HG03060 (cell line): ENCODE measurements around the gene CRYBG1.
A peak's percentile ranks its signal among the peaks of the same experiment; 100 is the strongest.
"Not testable (repeated sequence)": the region's sequence is repeated elsewhere in the genome, so short reads cannot be mapped to it uniquely, and the experiment has no call there.

Experiments
- ATAC-seq: cut with Tn5 transposase; IDR thresholded peaks from one replicate; pipeline ENCODE4 v1.9.1; 2021; ENCODE audit warnings: low read depth, moderate number of reproducible peaks; ENCODE audit not compliant: unreplicated experiment

The CRYBG1 gene

DNA sequence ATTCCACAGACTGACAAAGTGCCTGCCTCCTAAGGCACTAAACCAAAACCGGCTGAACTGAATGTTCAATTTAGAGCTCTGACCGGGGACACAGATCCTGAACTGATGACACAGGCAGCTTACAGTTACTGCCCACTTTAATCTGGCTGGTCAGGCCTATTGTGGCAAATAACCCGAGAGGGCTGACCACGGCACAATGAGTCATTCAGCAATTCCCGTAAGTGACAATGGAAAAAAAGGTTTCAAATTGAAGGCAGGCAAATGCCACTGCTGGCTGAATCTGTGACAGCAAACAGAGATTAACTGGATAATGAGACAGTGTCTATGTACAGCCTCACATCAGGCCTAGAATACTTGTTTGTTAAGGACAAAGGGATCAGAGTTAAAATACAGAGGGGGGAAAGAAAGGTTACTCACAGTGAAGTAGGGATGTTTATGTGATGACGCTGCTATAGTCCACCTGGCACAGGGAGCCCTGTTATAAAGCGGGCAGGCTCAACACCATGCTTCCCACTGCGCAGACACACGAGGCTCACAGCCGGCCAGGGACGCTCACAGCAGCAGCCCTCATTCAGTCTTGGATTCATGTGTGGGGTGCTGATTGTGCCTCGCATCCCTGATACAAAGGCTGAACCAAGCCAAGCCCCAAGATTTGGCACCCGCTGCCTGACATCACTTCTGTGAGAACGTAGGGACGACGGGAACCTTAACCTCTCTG is 214.4 kb downstream of the CRYBG1 start:
- ATAC-seq = no peak

DNA sequence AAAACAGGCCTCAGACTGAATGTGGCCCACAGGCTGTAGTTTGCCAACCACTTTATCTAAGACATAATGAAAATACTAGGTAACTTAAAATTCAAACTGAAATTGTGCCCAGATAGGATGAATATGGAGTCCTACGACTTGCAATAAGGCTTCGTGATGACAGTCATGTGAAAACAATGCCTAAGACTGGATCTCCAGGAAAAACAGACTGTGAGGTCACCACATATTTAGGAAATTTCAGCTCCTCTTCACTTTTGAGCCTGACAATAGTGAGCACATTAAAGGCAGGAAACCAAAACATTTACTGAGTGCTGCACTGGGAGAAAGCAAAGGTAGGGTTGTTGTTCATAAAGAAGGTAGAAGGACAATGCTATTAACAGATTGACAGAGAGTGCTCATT is 218.8 kb downstream of the CRYBG1 start:
- ATAC-seq = no peak

DNA sequence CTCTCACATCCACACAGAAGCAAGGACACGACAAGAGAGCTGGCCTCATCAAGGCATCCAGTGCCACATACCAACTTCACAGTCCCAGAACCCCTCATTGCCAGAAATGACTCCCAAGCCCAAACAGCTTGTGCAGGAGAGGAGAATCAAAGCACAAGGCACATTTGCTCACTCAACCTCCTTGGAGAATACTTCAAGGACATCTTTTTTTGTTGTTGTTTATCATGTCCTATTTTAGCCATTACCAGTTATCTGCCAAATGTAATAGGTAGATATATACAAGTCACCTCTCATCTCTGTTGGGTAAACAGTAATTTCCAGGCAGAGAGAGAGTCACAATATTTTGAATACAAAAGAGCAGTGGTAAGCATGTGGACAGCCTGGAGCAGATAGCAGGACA is 221.0 kb downstream of the CRYBG1 start:
- no peak for ATAC-seq

DNA sequence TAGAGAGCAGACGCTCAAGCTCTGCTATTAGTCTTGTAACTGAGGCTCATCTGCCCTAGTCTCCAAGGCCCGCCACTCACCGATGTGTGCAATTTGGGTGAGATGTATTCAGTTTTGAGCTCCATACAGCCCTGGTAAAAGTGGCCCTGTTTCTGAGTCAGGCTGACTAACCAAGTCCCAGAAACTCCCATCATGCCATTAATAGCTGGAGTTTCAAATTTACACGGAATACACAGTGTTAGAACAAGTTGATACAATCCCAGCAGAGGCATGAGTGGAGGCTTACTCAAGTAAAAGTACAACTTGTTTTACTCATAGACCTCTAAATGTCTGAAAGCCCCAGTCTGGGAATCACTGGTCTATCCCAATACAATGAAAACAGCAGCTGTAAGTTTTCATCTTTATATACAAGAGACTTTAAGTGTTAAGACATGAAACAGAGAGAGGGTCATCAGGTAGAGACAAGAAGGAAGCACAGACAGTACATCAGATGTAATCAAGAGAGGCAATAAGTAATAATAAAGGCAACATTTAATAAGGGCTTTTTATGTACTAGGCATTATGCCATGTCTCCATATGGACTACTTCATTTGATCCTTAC is 226.4 kb downstream of the CRYBG1 start:
- ATAC-seq = no peak

DNA sequence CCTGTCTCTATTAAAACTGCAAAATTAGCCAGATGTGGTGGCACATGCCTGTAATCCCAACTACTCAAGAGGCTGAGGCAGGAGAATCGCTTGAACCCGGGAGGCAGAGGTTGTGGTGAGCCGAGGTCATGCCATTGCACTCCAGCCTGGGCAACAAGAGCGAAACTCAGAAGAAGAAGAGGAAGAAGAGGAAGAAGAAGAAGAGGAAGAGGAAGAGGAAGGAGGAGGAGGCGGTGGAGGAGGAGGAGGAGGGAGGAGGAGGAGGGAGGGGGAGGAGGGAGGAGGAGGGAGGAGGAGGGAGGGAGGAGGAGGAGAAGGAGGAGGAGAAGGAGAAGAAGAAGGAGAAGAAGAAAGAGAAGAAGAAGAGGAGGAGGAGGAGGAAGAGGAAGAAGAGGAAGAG is 228.4 kb downstream of the CRYBG1 start:
- ATAC-seq = not testable (repeated sequence)

DNA sequence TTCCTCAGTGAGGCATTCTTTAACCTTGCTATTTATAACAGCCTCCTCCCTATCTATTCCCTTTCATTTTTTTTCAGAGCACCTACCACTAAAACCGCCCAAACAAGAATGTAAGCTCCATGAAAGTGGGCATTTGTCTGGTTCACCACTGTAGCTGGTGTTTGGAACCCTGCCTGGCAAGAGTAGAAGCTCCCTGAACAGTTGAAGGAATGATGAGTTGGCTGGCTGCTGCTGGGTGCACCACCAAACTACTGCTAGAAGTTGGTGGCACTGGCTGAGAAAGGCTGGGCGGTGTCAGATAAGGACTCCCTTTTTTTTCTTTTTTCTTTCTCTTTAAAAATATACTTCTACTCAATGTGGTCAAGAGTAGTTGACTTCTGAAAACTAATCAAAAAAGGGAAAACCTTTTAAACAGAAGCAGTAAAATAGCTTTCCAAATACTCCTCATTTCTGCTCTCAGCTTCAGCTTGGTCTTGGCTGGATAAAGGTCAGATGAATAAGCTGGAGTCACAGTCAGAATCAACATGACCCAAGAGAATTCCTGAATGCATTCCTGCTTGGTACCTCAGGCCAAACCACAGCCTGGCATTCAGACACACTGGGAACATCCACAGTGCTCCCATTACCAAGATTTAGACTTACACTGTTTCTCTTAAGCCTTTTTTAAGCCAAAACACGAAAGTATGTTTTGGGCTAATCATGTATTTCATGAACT is 230.8 kb downstream of the CRYBG1 start:
- ATAC-seq = no peak

DNA sequence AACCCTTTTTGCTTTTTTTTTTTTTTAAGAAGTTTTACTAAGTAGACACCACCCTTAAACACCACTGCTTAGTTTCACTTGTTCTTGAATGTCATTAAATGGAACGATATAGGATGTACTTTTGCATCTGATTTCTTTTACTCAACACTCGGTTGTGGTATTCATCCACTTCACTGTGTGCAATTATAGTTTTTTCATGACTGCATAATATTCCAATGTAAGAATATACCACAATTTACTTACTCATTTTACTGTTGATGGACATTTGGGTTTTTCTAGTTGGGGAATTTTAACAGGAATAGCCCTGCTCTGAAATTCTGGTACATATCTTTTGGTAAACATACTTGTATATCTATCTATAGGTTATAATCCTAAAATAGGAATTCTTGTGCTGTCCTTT is 238.9 kb downstream of the CRYBG1 start:
- ATAC-seq = no peak

DNA sequence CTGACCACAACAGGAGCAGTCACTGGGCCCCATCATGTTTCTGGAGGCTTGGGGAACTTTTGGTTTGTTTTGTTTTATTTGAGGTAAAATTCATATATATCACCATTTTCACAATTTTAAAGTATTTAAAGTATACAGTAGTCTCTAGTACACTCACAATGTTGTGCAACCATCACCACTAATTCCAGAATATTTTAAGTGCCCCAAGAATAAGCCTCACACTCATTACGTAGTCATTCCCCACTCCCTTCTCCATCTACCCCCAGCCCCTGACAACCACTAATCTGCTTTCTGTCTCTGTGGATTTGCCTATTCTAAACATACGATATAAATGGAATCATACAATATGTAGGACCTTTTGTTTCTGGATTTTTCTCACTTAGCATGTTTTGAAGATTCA is 239.8 kb downstream of the CRYBG1 start:
- ATAC-seq = no peak

DNA sequence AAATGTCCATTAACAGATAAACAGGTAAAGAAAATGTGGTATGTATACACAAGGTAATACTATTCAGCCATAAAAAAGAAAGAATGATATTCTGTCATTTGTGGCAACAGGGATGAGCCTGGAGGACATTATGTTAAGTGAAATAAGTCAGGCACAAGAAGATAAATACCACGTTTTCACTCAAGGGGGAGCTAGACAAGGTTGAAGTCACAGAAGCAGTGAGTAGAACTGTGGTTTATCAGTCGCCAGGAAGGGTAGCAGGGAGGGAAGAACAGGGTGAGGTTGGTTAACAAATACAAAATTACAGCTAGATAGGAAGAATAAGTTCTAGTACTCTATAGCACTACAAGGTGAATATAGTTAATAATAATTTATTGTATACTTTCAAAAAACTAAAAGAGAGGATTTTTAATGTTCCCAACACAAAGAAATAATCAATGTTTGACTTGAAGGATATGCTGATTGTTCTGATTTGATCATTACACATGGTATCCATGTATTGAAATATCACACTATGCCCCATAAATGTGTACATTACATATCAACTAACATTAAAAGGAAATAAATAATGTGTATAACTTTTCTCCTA is 247.7 kb downstream of the CRYBG1 start:
- ATAC-seq = no peak

DNA sequence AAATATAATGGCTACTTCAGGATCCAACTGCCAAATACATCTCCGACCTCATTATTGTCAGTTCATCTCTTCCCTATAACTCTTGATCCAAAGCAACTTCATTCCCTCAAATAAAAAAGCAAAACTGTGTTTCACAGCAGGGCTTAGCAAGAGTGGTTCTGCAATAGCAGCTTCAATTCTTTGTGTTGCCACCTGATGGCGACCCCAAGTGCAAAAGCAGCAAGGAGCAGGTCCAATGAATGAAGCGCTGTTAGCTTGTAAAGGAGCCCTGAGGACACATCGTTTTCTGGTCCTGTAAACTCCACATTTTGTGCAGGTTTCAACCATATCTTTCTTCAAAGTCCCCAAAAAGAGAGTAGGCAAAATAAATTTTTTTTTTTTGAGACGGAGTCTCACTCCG is 249.2 kb downstream of the CRYBG1 start:
- ATAC-seq = no peak

DNA sequence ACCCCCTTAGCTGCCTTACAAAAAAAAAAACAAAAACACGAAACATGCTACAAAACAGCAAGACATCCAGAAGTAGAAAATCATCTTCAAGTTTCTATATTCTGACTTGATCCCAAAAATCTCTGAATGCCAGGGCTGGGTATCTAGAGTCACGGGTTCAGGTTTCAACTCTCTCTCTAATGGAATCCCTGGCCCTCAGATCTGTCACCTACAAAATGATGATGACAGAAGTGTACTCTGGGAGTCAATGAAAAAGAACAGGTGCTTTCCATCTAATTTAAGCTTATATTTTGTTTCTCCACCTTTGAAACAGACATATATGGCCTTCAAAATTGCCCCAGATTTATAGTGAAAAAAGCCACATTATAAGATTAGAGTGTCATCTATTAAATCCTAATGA is 250.5 kb downstream of the CRYBG1 start:
- ATAC-seq = no peak

DNA sequence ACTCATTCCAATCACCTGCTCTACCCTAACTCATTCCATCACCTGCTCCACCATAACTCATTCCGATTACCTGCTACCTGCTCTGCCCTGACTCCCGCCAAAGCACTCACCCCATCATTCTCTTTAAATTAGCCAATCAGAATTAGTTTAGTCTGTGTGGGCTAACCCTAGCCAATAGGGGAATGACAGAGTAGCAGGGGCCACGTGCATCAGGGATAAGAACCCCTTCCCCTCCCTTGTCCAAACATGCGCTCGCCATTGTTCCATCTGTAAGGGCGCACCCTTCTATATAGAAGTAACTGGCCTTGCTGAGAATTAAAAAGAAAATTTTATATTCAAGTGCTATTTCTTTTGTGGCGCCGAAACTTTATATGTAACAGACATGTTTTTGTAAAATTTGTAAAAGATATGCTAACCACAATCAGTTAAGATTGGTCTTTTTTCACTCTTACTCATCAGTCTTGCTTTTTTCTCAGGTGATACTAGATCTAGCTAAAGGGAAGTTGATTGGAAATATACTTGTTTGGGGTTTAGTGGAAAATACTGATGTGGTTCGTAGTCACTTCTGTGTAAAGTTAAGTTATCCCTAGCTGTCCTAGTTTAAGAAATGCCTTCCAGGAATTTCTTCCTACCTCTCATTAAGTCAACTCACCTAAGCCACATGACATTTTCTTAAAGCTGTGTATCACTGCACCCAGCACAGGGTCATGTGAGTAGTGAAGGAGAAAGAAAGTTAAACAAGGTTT is 252.3 kb downstream of the CRYBG1 start:
- no peak for ATAC-seq

DNA sequence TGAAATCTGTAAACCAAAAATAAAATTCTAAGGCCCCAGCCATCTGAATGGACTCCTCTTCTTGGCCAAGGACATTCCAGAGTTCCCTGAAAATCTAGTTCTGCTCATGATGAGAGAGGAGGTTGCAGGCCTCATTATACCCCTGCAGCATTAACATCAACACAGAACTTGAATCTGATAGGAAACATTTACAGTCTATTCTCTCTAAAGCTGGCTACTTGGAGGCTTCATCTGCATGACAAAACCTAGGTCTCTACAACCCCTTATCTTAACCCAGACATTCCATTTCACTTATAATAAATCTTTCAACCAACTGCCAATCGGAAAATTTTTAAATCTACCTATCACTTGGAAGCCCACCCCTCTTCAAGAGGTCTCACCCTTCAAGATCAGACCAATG is 253.1 kb downstream of the CRYBG1 start:
- ATAC-seq = no peak

DNA sequence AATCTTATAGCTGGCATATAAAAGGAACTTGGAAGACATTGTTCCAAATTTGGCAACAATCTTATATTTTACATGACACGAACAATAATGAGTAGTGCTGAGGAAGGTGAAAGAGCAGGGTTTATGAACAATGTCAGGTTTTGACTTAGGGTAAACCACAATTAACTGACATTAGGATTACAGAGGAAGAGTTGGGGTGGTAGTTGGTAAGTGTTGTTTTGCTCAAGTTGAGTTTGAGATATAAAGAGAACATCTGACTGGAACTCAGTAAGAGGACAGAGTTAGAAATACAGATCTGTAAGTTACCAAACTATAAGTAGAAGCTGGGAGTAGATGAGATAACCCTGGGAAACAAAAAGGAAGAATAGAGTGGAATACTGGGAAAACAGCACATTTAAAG is 253.6 kb downstream of the CRYBG1 start:
- ATAC-seq = no peak

DNA sequence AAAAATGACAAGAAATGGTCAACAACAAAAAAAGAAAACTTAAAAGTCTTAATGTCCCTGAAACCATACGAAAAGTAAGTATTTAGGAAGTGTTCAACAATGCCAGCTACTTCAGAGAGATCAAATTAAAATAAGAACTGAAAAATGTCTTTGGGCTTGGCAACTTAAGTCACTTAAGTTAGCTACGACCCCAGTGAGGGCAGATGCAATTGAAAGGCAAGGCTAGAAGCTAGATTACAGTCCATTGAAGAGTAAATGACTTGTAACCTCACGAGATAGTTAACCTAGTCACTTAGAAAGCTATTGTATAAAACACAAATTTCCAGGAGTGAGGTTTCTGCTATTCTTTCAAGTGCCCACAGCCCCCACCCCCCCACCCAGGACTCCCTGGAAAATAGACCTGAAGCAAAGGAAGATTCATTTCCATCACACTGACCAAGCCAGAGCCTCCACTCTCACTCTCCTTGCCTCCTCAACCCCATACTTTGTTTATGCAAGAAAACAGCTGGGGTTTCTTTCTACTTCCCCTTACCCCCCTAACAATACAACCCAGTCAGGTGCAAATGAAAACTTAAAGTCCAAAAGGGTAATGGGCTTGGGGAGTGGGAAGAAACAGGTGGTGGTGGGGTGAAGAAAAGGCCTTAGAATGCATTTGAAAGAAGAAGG is 254.2 kb downstream of the CRYBG1 start:
- no peak for ATAC-seq

DNA sequence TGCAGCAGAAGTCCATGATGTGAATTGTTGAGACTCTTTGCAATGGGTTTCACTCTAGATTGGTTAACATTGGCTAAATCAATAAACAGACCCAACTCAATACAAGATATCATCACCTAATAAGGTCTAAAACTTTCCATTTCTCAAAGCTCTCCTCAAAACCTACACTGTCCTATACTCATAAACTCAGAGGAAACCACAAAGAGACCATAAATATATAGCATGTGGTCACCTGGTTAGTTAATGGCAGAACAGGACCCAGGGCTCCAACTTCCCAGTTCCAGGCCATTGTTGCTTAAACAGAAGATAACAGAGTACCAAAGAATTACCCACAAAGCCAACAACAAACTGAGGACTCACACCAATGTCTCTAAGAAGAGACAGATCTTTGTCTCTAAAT is 256.8 kb downstream of the CRYBG1 start:
- ATAC-seq = peak; percentile 62

DNA sequence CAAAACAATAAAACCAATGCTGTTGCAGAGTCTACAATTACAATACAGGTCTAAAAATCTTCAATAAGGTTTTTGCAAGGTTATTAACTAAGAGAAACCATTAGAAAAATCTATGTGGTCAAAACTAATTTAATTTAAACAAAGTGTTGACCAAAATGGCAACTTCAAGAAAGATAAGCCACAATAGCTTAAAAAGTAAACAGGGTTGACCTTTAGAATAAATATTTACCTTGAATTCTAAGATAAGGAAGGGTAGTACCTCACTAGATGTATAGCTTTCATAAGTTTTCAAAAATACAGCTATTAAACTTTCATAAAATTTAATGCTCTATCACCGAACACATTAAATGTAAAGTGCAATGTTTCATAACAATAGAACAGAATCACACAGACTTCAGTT is 257.3 kb downstream of the CRYBG1 start:
- ATAC-seq = no peak

DNA sequence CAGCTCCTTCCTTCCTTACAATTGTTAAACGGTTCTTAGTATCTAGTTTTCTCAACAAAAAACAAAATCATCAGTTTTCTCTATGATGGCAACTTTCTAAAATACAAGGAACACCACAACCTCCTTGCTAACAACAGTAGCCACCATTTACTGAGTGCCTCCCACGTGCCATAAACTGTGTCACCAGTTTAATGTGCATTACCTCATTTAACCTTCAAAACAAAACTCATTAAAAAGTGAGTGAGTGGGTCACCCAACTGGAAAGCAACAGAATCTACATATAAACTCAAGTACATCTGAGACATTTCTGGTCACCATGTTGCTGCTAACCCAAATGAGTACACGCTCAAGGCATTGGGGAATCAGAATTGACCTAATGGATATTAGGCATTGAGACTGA is 257.8 kb downstream of the CRYBG1 start:
- ATAC-seq = no peak

DNA sequence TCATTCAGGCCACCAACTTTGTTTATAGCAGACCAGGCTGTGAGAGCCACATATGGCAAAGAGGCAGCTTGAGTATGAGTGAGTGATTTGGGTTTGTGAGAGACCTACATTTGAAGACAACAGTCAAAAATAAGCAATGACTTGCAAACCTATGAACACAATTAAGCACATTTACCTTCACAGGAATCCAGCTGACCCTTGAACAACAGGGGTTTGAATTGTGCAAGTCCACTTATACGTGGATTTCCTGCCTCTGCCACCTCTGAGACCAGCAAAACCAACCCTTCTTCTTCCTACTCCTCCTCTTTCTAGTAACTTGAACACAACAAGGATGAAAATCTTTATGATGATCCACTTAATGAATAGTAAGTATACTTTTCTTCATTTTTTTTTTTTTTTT is 258.7 kb downstream of the CRYBG1 start:
- ATAC-seq = no peak

DNA sequence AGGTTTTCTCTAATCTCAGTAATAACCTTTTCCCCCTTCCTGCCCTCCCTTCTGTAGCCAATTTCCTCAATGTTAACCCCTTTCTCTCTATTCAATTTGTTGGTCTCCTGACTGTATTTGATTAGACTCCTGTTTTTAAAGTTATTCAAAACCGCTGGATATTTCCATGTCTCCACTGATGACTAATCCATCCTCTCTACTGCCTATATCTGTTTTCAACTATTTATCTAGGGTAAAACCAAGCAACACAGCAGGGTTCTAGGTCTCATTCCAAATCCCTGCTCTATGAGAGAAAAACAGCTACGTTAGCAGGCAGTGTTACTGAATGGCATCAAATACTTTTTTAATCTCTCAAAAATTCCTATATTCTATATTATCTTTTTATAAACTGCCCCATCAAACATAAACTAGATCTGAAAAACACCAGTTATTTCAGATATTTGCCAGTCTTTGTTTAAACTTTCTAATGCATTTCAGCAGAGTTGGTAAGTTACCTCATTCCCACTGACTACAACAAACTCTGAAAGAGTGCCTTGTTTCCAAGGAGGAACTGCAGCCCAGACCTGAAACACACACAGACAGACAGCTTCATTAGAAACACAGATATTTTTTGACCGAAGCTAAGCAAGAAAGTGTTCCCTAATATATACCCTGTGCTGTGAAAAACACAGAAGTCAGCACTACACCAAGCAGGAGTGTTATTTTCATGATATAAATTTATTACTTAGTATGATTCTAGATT is 260.6 kb downstream of the CRYBG1 start:
- ATAC-seq = no peak
